BLaER1 treated with 17β-estradiol and CSF1 and Interleukin-3, amounts not matched to agents 10 nM and 100 nM (cell line): ENCODE measurements around the gene PPP3R1.
A peak's percentile ranks its signal among the peaks of the same experiment; 100 is the strongest.
"Not testable (repeated sequence)": the region's sequence is repeated elsewhere in the genome, so short reads cannot be mapped to it uniquely, and the experiment has no call there.

ENCODE experiments used
- H3K27ac ChIP-seq, 11 experiments: shearing (Covaris generic); formaldehyde crosslinking; 2 replicates each; pipeline ENCODE4 v1.8.1; 2022
- H3K27me3 ChIP-seq, 11 experiments: shearing (Covaris generic); formaldehyde crosslinking; 2 replicates each; pipeline ENCODE4 v1.8.1; 2022
- H3K36me3 ChIP-seq, 11 experiments: shearing (Covaris generic); formaldehyde crosslinking; 2 replicates each; pipeline ENCODE4 v1.8.1; 2022
- H3K4me1 ChIP-seq, 10 experiments: shearing (Covaris generic); formaldehyde crosslinking; 2 replicates each; pipeline ENCODE4 v1.8.1; 2022
- H3K4me2 ChIP-seq, 11 experiments: shearing (Covaris generic); formaldehyde crosslinking; 2 replicates each; pipeline ENCODE4 v1.8.1; 2022
- H3K4me3 ChIP-seq, 10 experiments: shearing (Covaris generic); formaldehyde crosslinking; 2 replicates each; pipeline ENCODE4 v1.8.1; 2022
- H3K9ac ChIP-seq, 11 experiments: shearing (Covaris generic); formaldehyde crosslinking; 2 replicates each; pipeline ENCODE4 v1.8.1; 2022
- H3K9me3 ChIP-seq, 11 experiments: shearing (Covaris generic); formaldehyde crosslinking; replicated peaks in 1 of 11; 2 replicates each; pipeline ENCODE4 v1.8.1; 2022
- H4K20me1 ChIP-seq, 11 experiments: shearing (Covaris generic); formaldehyde crosslinking; 2 replicates each; pipeline ENCODE4 v1.8.1; 2022
- Cebpa-rat ChIP-seq, 11 experiments: shearing (Covaris generic); IDR thresholded peaks; 2 replicates each; pipeline ENCODE4 v1.8.1; 2022

Gene PPP3R1

GRCh38 chr2:68185541-68186164 is 66.7 kb downstream of the PPP3R1 start:
- H3K9ac ChIP-seq: no peak overlapping the region
- H3K4me1 ChIP-seq: peaks cover 0 to 10% (median 4%) of the 10 kb centered on the region in 10 experiments; a peak in 9 of 20 replicates
- H3K9me3 ChIP-seq: no peaks in the 10 kb centered on the region
- peaks cover 25 to 91% (median 48%) of the 10 kb centered on the region in 11 experiments; a peak in 21 of 22 replicates for H4K20me1 ChIP-seq
- no peak overlapping the region for H3K4me3 ChIP-seq
- no peaks in the 10 kb centered on the region for H3K27me3 ChIP-seq
- TF ChIP-seq Cebpa-rat (IDR thresholded peaks at IDR 0.05): no peak
- H3K4me2 ChIP-seq: no peak overlapping the region
- no peak overlapping the region for H3K27ac ChIP-seq
- H3K36me3 ChIP-seq: peaks cover 62 to 79% (median 72%) of the 10 kb centered on the region in 11 experiments

DNA sequence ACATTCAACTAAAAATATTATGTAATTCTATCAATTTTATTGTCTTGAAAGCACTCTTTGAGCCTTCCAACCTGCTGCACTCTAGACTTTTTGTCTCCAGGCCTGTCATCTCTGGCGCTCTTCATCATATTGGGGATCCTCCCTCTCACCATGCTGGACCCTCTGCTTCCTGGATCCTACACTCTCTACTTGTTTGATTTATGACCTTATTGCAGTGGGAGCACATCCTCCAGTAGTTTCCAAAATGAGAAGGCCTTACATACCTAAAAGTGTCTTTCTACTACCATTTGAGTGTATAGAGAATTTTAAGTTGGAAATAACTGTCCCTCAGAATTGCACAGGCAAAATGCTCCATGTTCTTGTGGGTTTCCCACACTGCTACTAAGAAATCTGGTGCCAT is 69.4 kb downstream of the PPP3R1 start:
- Histone ChIP-seq H3K36me3 (peaks cover 88 to 97% (median 92%) of the 10 kb centered on the region in 11 experiments), H3K4me1 (peaks cover 0 to 1% (median 0%) of the 10 kb centered on the region in 10 experiments; a peak in 1 of 20 replicates), H3K27me3 (no peaks in the 10 kb centered on the region), H3K9ac (no peak overlapping the region), H3K4me2 (no peak overlapping the region), H3K27ac (no peak overlapping the region), H3K9me3 (no peaks in the 10 kb centered on the region), H4K20me1 (peaks cover 16 to 92% (median 48%) of the 10 kb centered on the region in 11 experiments; a peak in 18 of 22 replicates), H3K4me3 (no peak overlapping the region)
- no peak for TF ChIP-seq Cebpa-rat (IDR thresholded peaks at IDR 0.05)

GRCh38 chr2:68178954-68179627 is 73.2 kb downstream of the PPP3R1 start:
- no peak for TF ChIP-seq Cebpa-rat (IDR thresholded peaks at IDR 0.05)
- peaks cover 78 to 100% (median 94%) of the 10 kb centered on the region in 11 experiments for H3K36me3 ChIP-seq
- no peak overlapping the region for H3K27ac ChIP-seq

DNA sequence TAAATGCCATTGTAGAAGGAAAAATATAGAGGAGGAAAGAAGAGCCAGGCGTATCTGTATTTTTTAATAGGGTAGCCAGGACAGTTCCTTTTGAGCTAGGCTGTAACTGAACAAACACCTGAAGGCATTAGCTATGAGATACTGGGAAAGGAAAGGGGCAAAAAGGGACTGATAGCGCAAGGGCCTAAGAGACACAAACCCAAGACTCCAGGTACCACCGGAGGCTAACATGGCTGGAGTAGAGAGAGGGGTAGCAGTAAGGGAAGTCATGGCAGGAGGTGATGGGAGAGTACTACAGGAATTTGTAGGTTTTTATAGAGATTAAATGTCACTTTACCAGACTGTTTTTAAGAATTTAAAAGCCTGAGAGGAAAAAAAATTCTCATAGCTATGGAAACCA is 73.9 kb downstream of the PPP3R1 start:
- H3K4me1 ChIP-seq: peaks cover 6 to 31% (median 16%) of the 10 kb centered on the region in 10 experiments
- H3K9ac ChIP-seq: no peak overlapping the region
- H3K9me3 ChIP-seq: no peaks in the 10 kb centered on the region
- peaks cover 72 to 100% (median 93%) of the 10 kb centered on the region in 11 experiments for H3K36me3 ChIP-seq
- H3K27ac ChIP-seq: no peak overlapping the region
- H4K20me1 ChIP-seq: peaks cover 25 to 81% (median 55%) of the 10 kb centered on the region in 11 experiments; a peak in 17 of 22 replicates
- no peaks in the 10 kb centered on the region for H3K27me3 ChIP-seq
- TF ChIP-seq Cebpa-rat (IDR thresholded peaks at IDR 0.05): no peak
- H3K4me3 ChIP-seq: no peak overlapping the region
- no peak overlapping the region for H3K4me2 ChIP-seq

More at GRCh38 chr2:68178954-68179627, 73.2 kb downstream of the PPP3R1 start:
- Histone ChIP-seq H3K9me3 (no peaks in the 10 kb centered on the region), H3K9ac (no peak overlapping the region), H4K20me1 (peaks cover 19 to 81% (median 49%) of the 10 kb centered on the region in 11 experiments; a peak in 17 of 22 replicates), H3K27me3 (no peaks in the 10 kb centered on the region), H3K4me2 (no peak overlapping the region), H3K4me1 (peaks cover 0 to 24% (median 9%) of the 10 kb centered on the region in 10 experiments; a peak in 14 of 20 replicates), H3K4me3 (no peak overlapping the region)

DNA sequence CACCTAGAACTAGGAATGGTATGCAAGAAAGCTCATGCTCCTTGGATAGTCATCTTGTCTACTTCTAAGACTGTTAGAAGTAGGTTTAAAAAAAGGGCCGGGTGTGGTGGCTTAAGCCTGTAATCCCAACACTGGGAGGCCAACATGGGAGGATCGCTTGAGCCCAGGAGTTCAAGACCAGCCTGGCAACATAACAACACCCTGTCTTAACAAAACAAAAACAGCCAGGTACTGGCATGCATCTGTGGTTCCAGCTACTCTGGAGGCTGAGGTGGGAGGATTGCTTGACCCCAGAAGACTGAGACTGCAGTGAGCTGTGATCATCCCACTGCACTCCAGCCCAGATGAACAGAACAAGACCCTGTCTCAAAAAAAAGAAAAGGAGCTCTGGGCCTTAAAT is 74.8 kb downstream of the PPP3R1 start:
- no peak overlapping the region for H3K4me3 ChIP-seq
- H4K20me1 ChIP-seq: peaks cover 22 to 75% (median 57%) of the 10 kb centered on the region in 11 experiments; a peak in 18 of 22 replicates
- peaks cover 63 to 100% (median 91%) of the 10 kb centered on the region in 11 experiments for H3K36me3 ChIP-seq
- no peak overlapping the region for H3K9ac ChIP-seq
- H3K27me3 ChIP-seq: no peaks in the 10 kb centered on the region
- TF ChIP-seq Cebpa-rat (IDR thresholded peaks at IDR 0.05): no peak
- H3K4me2 ChIP-seq: peak overlapping the region in 2 of 11 experiments; percentile 9 to 28; a peak in 1 of 22 replicates
- H3K27ac ChIP-seq: no peak overlapping the region
- H3K4me1 ChIP-seq: peaks cover 14 to 40% (median 24%) of the 10 kb centered on the region in 10 experiments
- H3K9me3 ChIP-seq: no peaks in the 10 kb centered on the region

- no peaks in the 10 kb centered on the region for H3K27me3 ChIP-seq
- TF ChIP-seq Cebpa-rat (IDR thresholded peaks at IDR 0.05): no peak
- H3K27ac ChIP-seq: no peak overlapping the region
- peaks cover 57 to 100% (median 93%) of the 10 kb centered on the region in 11 experiments for H3K36me3 ChIP-seq
- peaks cover 20 to 48% (median 33%) of the 10 kb centered on the region in 10 experiments for H3K4me1 ChIP-seq
- peaks cover 29 to 81% (median 59%) of the 10 kb centered on the region in 11 experiments; a peak in 18 of 22 replicates for H4K20me1 ChIP-seq
- H3K4me3 ChIP-seq: no peak overlapping the region
- no peaks in the 10 kb centered on the region for H3K9me3 ChIP-seq
- peak overlapping the region in 2 of 11 experiments; percentile 9 to 28; a peak in 4 of 22 replicates for H3K4me2 ChIP-seq
- H3K9ac ChIP-seq: no peak overlapping the region
Observed at GRCh38 chr2:68176657-68177056, 75.7 kb downstream of the PPP3R1 start.

GRCh38 chr2:68175210-68175609 is 77.1 kb downstream of the PPP3R1 start:
- not testable (repeated sequence) for H3K9ac ChIP-seq, H3K27ac ChIP-seq, H3K27me3 ChIP-seq, H3K4me3 ChIP-seq, H3K9me3 ChIP-seq, H3K4me2 ChIP-seq
- peaks cover 44 to 100% (median 92%) of the 10 kb centered on the region in 11 experiments for H3K36me3 ChIP-seq
- peaks cover 29 to 85% (median 58%) of the 10 kb centered on the region in 11 experiments; a peak in 18 of 22 replicates for H4K20me1 ChIP-seq
- peaks cover 25 to 54% (median 39%) of the 10 kb centered on the region in 10 experiments for H3K4me1 ChIP-seq

DNA sequence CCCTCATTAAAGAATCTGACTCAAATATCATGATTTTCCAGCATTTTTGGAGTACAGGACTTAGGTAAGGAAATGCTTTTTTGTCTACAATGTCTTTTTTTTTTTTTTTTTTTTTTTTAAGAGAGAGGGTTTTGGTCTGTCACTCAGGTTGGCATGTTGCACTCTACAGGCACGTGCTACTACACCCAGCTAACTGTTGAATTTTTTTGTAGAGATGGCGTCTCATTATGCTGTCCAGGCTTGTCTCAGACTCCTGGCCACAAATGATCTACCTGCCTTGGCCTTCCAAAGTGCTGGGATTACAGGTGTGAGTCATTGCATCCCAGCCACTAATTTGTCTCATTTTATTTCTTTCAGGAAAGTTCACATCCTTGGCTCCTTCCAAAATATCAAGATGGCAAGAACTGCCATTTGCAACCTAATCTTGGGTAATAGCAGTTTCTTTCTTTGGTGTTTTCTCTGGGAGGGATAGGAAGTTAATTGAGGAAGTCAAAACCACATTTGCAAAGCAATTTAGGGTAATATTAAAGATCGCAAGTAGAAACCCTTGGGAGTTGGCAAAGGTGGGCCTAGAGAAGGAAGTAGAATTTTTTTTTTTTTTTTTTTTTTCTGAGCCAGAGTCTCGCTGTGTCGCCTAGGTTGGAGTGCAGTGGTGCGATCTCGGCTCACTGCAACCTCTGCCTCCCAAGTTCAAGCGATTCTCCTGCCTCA is 79.2 kb downstream of the PPP3R1 start:
- peak in 1 of 11 experiments; percentile 18; a peak in 3 of 22 replicates for TF ChIP-seq Cebpa-rat (IDR thresholded peaks at IDR 0.05)
- Histone ChIP-seq H3K9ac (no peak overlapping the region), H4K20me1 (peaks cover 25 to 88% (median 63%) of the 10 kb centered on the region in 11 experiments; a peak in 19 of 22 replicates), H3K4me1 (peaks cover 25 to 54% (median 39%) of the 10 kb centered on the region in 10 experiments), H3K27ac (peak overlapping the region in 6 of 11 experiments; percentile 7 to 54 (median 46); a peak in 6 of 22 replicates), H3K4me3 (no peak overlapping the region), H3K4me2 (peak overlapping the region; percentile 46 to 80 (median 72)), H3K9me3 (no peaks in the 10 kb centered on the region), H3K36me3 (peaks cover 41 to 100% (median 93%) of the 10 kb centered on the region in 11 experiments), H3K27me3 (no peaks in the 10 kb centered on the region)
